ENCODE data around the gene HTRA1. TPM values are rescaled to one million over a fixed set of nuclear protein-coding genes. Genes with fewer than 3 reads are reported as not detected.

The HTRA1 gene
- total and polyA plus RNA-seq, 2 of the 4 experiments (the other 2 are of a cell fraction), result 28.5 to 108 TPM

DNA sequence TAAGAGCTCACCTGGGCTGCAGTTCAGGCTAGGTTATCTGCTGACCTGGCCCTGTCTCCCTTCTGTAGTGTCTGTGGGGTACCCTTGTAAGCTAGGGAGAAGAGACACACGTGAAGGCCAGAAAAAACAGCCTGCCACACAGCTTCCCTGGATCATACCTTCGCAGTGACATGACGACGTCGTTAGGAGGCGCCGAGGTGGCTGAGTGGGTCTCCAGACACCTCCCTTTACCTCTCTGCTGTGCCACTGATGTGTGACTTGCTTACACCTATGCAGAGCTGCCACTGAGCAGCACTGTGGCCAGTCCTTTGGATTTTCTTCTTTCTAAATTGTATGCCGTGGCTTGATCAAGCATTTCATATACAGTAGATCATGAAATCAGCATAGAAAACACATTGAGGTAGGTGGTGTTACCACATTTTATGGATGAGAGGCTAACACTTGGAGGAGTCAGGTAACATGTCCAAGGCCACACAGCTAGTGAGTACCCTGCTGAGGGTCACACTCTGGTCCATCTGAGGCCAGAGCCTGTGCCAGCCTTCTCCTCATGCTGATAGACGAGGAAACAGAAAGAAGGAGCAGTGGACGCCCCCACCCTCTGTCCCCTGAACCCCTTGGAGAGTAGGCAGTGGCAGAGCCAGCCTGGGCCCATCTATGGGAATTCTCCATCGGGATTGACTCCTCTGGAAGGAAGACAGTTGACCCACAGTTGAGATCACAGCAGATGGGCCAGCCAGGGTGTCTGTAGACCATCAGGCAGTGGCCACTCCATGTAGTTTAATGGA lies 23.1 kb downstream of the HTRA1 start:
- H3K36me3 ChIP-seq (ENCODE audit: control insufficient read depth, insufficient read depth, low read length), result peaks cover 2% of the 10 kb centered on the region; the same call in 1 of the 2 replicates
- H3K18ac ChIP-seq (ENCODE audit: low read depth, low read length), result no peak overlapping the region
- no peak for DNase-seq
- no peak overlapping the region for H2AK9ac ChIP-seq (replicated peaks; ENCODE audit: low read depth, low read length, poor library complexity)
- BruUV-seq (replicated peaks), result no TSS peak
- ChIA-PET POLR2A (ENCODE audit: unreplicated experiment) (no interaction called here), CTCF (no interaction called here)
- H2AFZ ChIP-seq (replicated peaks; ENCODE audit: low read length, poor library complexity), result no peak overlapping the region
- H3K4me3 ChIP-seq (ENCODE audit: insufficient read depth, low read depth, low read length), result no peak overlapping the region
- no peak overlapping the region for H3K14ac ChIP-seq (replicated peaks; ENCODE audit: low read depth, low read length)
- no peak for ATAC-seq (ENCODE audit: low read depth)
- H3K23ac ChIP-seq (ENCODE audit: low read depth, low read length), result no peak overlapping the region
- no peak overlapping the region for H4K8ac ChIP-seq (ENCODE audit: low read depth in 2 of 2, low read length in 2 of 2)
- dilution Hi-C loops (cut with HindIII; ENCODE audit: low sequenced_read_pairs, unreplicated experiment) (no loop called here), in situ Hi-C loops (cut with MboI; ENCODE audit: low sequenced_read_pairs) (no loop called here), intact Hi-C loops (cut with micrococcal nuclease) (no loop called here)
- H3K4ac ChIP-seq (ENCODE audit: low read depth, low read length), result no peak overlapping the region
- H4K91ac ChIP-seq (ENCODE audit: insufficient read depth, low read depth, low read length), result no peak overlapping the region
- H2AK5ac ChIP-seq (ENCODE audit: low read depth, low read length), result no peak overlapping the region
- no peaks in the 10 kb centered on the region for H3K27me3 ChIP-seq (ENCODE audit: control insufficient read depth, insufficient read depth, low read length)
- H3K4me2 ChIP-seq (ENCODE audit: low read depth, low read length), result no peak overlapping the region
- H3K27ac ChIP-seq (ENCODE audit: insufficient read depth, low read length), result no peak overlapping the region
- no peaks in the 10 kb centered on the region for H3K9me3 ChIP-seq (ENCODE audit: control insufficient read depth, insufficient read depth, low read length)
- WGBS, 2 experiments (ENCODE audit: extremely low coverage in 2 of 2, insufficient read length in 1 of 2), result 100% methylated on average over 1 of the region's 11 CpGs; no CpG with 5 or more reads in 1 of the 2 experiments
- peaks cover 14% of the 10 kb centered on the region for H3K4me1 ChIP-seq (ENCODE audit: control insufficient read depth, insufficient read depth, low read length)
- peaks cover 3 to 8% of the 10 kb centered on the region in 2 experiments; a peak in 3 of 4 replicates for H3K79me1 ChIP-seq (ENCODE audit: low read depth in 1 of 2, low read length in 2 of 2)
- H4K20me1 ChIP-seq (ENCODE audit: insufficient read depth, low read length), result no peaks in the 10 kb centered on the region; the same call in none of the 2 replicates
- H2BK5ac ChIP-seq (ENCODE audit: low read depth, low read length, poor library complexity, severe bottlenecking), result no peak overlapping the region
- TF ChIP-seq FOS (IDR thresholded peaks at IDR 0.05; ENCODE audit: low read depth, low read length), result no peak
- no peak for TF ChIP-seq RAD21 (IDR thresholded peaks at IDR 0.05; ENCODE audit: low read length)
- no peak for TF ChIP-seq CEBPB (IDR thresholded peaks at IDR 0.05; ENCODE audit: low read depth, low read length)
- no peak for TF ChIP-seq RCOR1 (IDR thresholded peaks at IDR 0.05; ENCODE audit: insufficient replicate concordance, low read length)
- TF ChIP-seq MXI1 (IDR thresholded peaks at IDR 0.05; ENCODE audit: borderline replicate concordance, low read depth, low read length), result no peak
- no peak for TF ChIP-seq SMC3 (IDR thresholded peaks at IDR 0.05; ENCODE audit: low read depth, low read length)
- TF ChIP-seq RFX5 (IDR thresholded peaks at IDR 0.05; ENCODE audit: low read depth, low read length), result no peak
- no peak for TF ChIP-seq MAFK (IDR thresholded peaks at IDR 0.05; ENCODE audit: low read depth, low read length)
- no peak for TF ChIP-seq CTCF (conservative IDR thresholded peaks at IDR 0.05; ENCODE audit: low read depth, low read length)
- TF ChIP-seq BHLHE40 (IDR thresholded peaks at IDR 0.05; ENCODE audit: low read depth, low read length), result no peak
- TF ChIP-seq, protein P1, sequence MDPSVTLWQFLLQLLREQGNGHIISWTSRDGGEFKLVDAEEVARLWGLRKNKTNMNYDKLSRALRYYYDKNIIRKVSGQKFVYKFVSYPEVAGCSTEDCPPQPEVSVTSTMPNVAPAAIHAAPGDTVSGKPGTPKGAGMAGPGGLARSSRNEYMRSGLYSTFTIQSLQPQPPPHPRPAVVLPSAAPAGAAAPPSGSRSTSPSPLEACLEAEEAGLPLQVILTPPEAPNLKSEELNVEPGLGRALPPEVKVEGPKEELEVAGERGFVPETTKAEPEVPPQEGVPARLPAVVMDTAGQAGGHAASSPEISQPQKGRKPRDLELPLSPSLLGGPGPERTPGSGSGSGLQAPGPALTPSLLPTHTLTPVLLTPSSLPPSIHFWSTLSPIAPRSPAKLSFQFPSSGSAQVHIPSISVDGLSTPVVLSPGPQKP (IDR thresholded peaks at IDR 0.05; ENCODE audit: borderline replicate concordance, low read depth, low read length), result no peak
- TF ChIP-seq, protein P2, sequence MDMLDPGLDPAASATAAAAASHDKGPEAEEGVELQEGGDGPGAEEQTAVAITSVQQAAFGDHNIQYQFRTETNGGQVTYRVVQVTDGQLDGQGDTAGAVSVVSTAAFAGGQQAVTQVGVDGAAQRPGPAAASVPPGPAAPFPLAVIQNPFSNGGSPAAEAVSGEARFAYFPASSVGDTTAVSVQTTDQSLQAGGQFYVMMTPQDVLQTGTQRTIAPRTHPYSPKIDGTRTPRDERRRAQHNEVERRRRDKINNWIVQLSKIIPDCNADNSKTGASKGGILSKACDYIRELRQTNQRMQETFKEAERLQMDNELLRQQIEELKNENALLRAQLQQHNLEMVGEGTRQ (IDR thresholded peaks at IDR 0.05; ENCODE audit: low read depth, low read length), result no peak
- no peak for TF ChIP-seq CHD1 (IDR thresholded peaks at IDR 0.05; ENCODE audit: low read depth, low read length)
- H2BK15ac ChIP-seq (ENCODE audit: low read depth, low read length), result no peak overlapping the region
- H2BK20ac ChIP-seq (ENCODE audit: low read depth, low read length), result no peak overlapping the region
- no peak overlapping the region for H4K5ac ChIP-seq (ENCODE audit: low read depth, low read length)
- H3K56ac ChIP-seq (ENCODE audit: extremely low read depth, insufficient read depth, low read length), result no peak overlapping the region
- no peak overlapping the region for H2BK120ac ChIP-seq (ENCODE audit: low read depth, low read length)
- H3K9me1 ChIP-seq (ENCODE audit: insufficient read depth, low read length), result 0 out of 2 replicates have a peak, but pooled peaks cover 4% of the 10 kb centered on the region
- H3K9ac ChIP-seq (ENCODE audit: low read depth, low read length), result no peak overlapping the region

All from IMR-90 (cell line).